AG08396 (cell line): ENCODE measurements around the gene CDNF.
A peak's percentile ranks its signal among the peaks of the same experiment; 100 is the strongest.

Experiments
- DNase-seq: peaks from one replicate; pipeline ENCODE4 v3.0.0; 2012; ENCODE audit warnings: low spot score, mixed read lengths

The CDNF gene

DNA sequence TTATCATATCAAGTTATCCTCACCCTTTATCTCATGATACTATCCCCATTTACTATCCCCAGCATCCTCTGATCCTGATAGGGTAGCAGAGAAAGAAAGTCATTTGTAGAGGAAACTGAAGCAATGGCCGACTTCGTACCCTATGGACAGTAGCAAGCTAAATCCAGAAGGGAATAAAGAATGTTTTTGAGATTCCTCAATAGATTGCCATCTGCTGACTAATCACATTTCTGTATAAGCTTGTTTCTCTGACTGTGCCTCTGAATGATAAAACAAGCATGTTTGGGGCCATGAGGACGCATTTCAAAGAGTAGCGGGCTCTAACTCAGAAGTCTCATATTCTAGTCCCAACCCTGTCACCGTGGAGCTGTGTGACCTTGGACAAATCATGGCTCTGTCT, 49.9 kb downstream of the CDNF start:
- DNase-seq = no peak

DNA sequence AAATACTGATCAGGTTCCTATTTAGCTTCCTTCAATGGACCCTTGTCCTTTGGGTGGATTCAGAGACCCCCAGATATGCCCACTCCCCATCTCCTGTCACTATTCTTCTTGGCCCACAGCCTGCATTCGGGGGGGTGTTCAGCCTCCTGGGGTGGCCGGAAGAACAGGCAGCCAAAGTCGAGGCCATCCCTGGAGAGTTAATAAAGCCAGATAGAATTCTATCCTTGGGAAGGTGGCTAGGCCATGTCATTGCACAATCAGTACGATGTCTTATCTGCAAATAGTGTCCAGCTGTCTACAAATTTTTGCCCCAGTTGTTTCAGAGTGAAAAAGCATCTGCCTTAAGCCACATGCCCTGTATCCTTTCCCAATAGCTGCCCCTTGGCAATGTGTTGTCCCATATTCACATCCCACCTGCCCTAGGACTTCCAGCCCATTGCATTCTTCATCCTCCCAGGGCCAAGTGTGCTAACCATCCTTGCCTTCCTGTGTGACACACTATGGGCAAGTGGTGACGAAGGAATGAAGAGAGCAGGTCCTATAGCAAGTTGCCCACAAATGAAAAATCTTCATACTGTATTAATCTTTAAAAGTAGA, 53.3 kb downstream of the CDNF start:
- no peak for DNase-seq

DNA sequence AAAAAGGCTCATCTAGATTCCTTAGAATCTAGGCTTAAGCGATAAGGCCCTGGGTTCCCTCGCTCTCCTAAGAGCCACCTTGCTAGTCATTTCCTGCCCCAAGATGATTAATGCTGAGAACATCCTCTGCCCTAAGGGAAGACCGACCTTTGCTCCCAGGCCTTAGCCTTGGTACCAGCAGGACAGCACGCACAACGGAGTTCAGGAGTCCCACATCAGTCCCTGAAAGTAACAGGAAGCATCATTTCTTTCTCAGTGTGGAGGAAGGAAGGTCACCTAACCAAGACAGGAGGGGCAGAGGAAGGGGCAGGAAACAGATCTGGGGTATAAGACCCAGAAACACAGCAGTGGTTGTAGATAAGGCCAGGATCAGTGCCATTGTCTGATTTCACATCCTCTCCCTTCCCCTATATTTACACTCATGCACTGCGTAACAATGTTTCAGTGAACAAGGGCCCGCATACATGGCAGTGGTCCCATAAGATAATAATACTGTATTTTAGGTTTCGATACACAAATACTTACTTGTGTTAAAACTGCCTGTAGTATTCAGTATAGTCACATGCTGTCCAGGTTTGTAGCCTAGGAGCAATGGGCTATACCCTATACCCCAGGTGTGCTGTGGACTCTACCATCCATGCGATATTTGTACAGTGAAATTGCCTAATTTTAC, 55.0 kb downstream of the CDNF start:
- no peak for DNase-seq

DNA sequence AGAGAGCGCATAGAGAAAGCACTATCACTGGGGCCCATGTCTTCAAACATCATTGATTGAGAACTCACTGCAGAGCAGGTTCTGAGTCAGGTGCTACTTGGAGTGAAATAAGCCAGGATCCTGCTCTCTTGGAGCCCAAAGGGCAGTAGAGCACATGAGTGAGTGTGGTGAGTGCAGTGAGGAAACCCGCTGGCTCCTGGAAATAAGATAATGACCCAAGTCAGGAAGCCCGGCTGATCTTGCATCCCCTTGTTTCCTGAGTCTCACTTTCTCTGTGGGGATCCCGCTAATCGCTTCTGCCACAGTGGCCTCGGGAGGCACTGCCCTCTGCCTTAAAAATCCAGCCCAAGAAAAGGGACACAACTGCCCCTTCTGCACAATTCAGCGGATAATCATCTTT, 56.1 kb downstream of the CDNF start:
- DNase-seq = no peak

- peak; percentile 51 for DNase-seq
Observed at GRCh38 chr10:14779001-14779651, 58.7 kb downstream of the CDNF start.

GRCh38 chr10:14776546-14776945, 61.3 kb downstream of the CDNF start:
- no peak for DNase-seq

DNA sequence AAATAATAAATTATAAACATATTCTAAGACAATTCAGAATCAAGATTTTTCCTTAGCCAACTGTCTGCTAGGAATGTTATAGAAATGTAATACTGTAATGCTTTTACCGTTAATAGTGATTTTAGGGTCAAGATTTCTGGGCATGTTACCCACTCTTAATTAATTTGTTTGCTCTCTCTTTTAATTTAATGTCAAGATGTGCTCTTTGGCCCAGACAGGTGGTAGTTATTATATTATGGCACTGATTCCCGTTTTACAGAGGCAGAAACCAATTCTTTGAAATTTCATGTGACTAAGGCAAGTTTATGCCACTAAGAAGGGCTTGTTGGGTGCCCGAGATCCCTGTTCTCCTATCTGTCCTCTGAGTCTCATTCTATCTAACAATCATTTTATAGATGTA, 62.2 kb downstream of the CDNF start:
- no peak for DNase-seq

- DNase-seq = no peak
Observed at GRCh38 chr10:14774797-14775196, 63.0 kb downstream of the CDNF start, which contains the start of gene FAM107B. Gene FAM107B (minus strand): TSS chr10:14774897. CDS start chr10:14774663, 234 bp downstream.

- no peak for DNase-seq
Observed at GRCh38 chr10:14774214-14774580, 63.6 kb downstream of the CDNF start.

DNA sequence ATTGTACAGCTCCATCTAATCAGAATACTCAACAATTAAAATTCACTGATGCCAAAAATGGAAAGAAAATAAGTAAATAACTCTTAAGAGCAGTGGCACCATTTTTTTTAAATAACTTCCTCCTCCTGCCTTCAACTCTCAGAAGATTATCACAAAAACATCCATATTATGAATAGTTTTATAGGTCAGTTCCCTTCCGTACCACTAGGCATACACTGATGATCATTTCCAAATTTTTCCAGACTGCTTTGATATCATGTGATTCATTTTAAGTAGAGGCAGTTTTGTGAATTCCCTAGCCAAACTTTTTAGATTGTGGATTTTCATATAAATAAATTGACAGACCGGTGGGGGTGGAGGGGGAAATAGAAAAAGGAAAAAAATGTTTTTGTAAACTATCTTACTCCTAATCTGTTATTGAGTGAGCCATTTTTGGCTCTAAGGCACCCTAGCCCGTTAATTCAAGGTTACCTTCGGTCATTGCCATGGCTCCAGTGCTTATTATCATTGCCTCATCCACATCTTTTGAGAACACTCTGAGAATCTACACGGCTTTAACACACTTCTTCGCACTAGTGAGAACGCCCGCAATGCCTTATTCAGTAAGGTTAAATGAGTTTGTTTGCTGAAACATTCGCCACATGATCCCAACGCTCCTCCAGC, 64.2 kb downstream of the CDNF start:
- DNase-seq = no peak

DNA sequence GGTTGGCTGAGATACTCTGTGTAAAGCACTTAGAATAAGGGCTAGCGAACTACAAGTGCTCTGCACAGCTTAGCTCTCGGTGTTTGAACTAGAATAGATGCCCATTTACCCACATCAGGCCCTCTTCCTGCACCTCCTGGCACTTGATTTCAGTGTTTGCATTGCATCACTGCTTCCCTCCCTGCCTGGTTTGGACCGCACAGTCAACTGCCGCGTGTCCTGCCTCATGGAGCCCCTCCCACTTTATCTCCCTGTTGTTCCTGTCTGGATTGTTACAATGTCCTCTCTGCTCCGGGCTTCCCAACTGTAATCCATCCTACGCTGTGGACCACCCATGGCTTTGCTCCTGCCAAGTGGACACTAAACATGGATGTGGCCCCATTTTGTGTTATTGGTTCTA, 65.4 kb downstream of the CDNF start:
- no peak for DNase-seq

- no peak for DNase-seq
Observed at GRCh38 chr10:14770927-14771326, 66.9 kb downstream of the CDNF start.
